Activated CD8-positive, alpha-beta T cell treated with anti-CD3 and anti-CD28 coated beads for 36 hours (primary cell): Measurements from ENCODE around the gene MBD1. TPM values are rescaled to one million over a fixed set of nuclear protein-coding genes. Genes with fewer than 3 reads are reported as not detected.

Experiments used
- ATAC-seq: fragments of 200-7000 bp; cut with Tn5 transposase; one replicate; pipeline ENCODE4 v1.10.0; 2021; ENCODE audit warnings: mild to moderate bottlenecking, moderate library complexity
- CTCF ChIA-PET: fragments of 350-600 bp; sonication (Branson Sonifier 250); formaldehyde crosslinking; loops from one replicate; lab custom pipeline; 2021; ENCODE audit warnings: antibody characterized with exemption; lab: Charles Lee
- POLR2A ChIA-PET: fragments of 350-600 bp; sonication (Branson Sonifier 250); formaldehyde crosslinking; loops from one replicate; lab custom pipeline; 2021; ENCODE audit warnings: antibody characterized with exemption; lab: Charles Lee
- DNase-seq: peaks from one replicate; pipeline ENCODE4 v3.0.0-alpha.2; 2020
- H3K27ac Mint-ChIP-seq: one replicate; pipeline ENCODE4 v1.8.0; 2021; ENCODE audit warnings: mild to moderate bottlenecking, mixed read lengths
- H3K27me3 Mint-ChIP-seq: one replicate; pipeline ENCODE4 v1.8.0; 2021; ENCODE audit warnings: mixed read lengths
- H3K36me3 Mint-ChIP-seq: one replicate; pipeline ENCODE4 v1.8.0; 2021; ENCODE audit warnings: low read depth, mixed read lengths
- H3K4me1 Mint-ChIP-seq: one replicate; pipeline ENCODE4 v1.8.0; 2021; ENCODE audit warnings: low read depth, mixed read lengths
- H3K4me3 Mint-ChIP-seq: one replicate; pipeline ENCODE4 v1.8.0; 2021; ENCODE audit warnings: mild to moderate bottlenecking, moderate library complexity, mixed read lengths
- H3K9me3 Mint-ChIP-seq: one replicate; pipeline ENCODE4 v1.8.0; 2021; ENCODE audit warnings: mixed read lengths
- CTCF ChIP-seq: fragments of 200-600 bp; IDR thresholded peaks from one replicate; pipeline ENCODE4 v1.8.0; 2022; ENCODE audit warnings: antibody characterized with exemption, mild to moderate bottlenecking
- intact Hi-C: fragments of 100-400 bp; cut with micrococcal nuclease; formaldehyde crosslinking; loops from one replicate; pipeline ENCODE4 v1.10.0; 2022
- total RNA-seq, 2 experiments: library from RNA; stranded (reverse); gene quantifications; one replicate each; pipeline ENCODE4 v1.2.3, GENCODE V29; 2021

Gene MBD1
- total RNA-seq, 2 experiments from 2014 or later, result 67.4 to 69.0 TPM

DNA sequence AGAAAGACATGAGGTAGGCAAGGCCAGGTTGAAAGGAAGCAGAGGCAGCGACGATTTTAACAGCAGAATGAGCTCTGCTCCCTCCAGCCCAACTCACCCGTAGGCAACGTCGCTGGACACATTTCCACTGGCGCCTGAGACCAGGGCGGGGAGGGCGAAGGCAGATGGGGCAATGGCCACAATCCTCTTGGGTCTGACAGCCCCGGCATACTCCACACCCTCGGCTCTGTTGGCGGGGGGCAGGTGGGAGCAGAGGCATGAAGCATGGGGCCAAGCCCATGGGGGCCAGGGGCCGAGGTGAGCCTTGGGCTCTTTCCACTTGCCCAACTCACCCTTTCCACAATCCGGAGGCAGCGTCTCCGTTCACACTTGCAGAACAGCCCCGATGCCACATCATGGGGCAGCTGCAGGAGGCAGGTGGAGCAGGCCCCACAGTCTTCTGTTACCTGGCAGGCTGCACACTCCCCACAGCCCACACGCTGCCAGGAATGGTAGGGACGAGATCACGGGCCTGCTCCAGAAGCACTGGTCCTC is 5.8 kb downstream of the MBD1 start:
- no peak for ATAC-seq
- TF ChIP-seq CTCF, result no peak
- H3K9me3 Mint-ChIP-seq, result no peaks in the 10 kb centered on the region
- intact Hi-C loops, result no loop called here
- no peaks in the 10 kb centered on the region for H3K27me3 Mint-ChIP-seq
- no peak for DNase-seq
- ChIA-PET POLR2A (no interaction called here), CTCF (no interaction called here)
- H3K4me3 Mint-ChIP-seq, result no peak overlapping the region
- H3K36me3 Mint-ChIP-seq, result peaks cover 57% of the 10 kb centered on the region
- H3K27ac Mint-ChIP-seq, result no peak overlapping the region
- peaks cover 17% of the 10 kb centered on the region for H3K4me1 Mint-ChIP-seq

GRCh38 chr18:50274941-50275340 is 6.4 kb downstream of the MBD1 start:
- no peak for ATAC-seq
- peaks cover 57% of the 10 kb centered on the region for H3K36me3 Mint-ChIP-seq
- CTCF ChIA-PET, result no interaction called here

GRCh38 chr18:50274044-50274442 is 7.3 kb downstream of the MBD1 start:
- intact Hi-C loops, result no loop called here
- ATAC-seq (no peak), DNase-seq (no peak)
- ChIA-PET POLR2A (no interaction called here), CTCF (no interaction called here)
- TF ChIP-seq CTCF, result no peak
- Mint-ChIP-seq H3K36me3 (peaks cover 59% of the 10 kb centered on the region), H3K4me3 (no peak overlapping the region), H3K27me3 (no peaks in the 10 kb centered on the region), H3K9me3 (no peaks in the 10 kb centered on the region), H3K4me1 (peaks cover 9% of the 10 kb centered on the region), H3K27ac (no peak overlapping the region)

More at GRCh38 chr18:50274941-50275340, 6.4 kb downstream of the MBD1 start:
- Mint-ChIP-seq H3K4me3 (no peak overlapping the region), H3K4me1 (peaks cover 10% of the 10 kb centered on the region), H3K27me3 (no peaks in the 10 kb centered on the region), H3K9me3 (no peaks in the 10 kb centered on the region), H3K27ac (no peak overlapping the region)
- intact Hi-C loops, result no loop called here
- POLR2A ChIA-PET, result no interaction called here
- TF ChIP-seq CTCF, result no peak
- DNase-seq, result no peak

DNA sequence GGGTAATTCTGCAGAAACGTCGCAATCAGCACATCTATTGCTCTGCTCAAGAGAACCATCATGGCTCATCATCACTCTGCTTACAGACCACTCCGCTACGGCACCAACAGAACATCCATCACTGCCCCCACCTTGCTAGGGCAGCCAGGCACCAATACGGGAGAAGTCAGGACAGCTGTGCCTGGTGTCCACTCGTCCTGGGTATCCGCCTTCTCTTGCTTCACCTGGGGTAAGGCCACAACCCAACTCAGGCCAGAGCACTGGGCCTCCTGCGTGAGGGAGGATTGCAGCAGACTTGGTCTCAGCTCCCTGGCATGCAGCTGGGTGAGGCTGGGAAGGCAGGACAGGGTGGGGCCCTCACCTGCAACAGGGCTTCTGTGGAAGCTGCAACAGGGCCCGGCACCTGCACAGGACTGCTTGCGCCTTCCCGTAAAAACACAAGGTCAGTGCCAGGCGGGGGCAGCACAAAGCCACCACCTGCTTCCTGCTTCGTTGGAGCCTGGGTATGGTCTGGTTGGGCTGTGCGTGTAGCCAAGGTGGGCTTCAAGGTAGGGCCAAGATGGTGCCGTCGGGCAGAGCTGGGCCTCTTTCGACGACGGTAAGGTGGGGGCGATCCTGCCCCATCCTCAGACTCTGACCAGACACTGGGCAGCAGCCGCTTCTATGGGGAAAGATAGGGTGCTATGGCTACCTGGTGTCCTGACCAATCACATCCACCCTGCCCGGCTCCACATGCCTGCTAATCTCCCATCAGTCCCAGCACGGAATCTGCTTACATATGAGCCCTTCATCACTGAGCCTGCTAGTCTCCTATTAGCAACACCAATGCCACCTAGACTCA is 7.9 kb downstream of the MBD1 start:
- Mint-ChIP-seq H3K36me3 (peaks cover 61% of the 10 kb centered on the region), H3K4me1 (peaks cover 9% of the 10 kb centered on the region), H3K27ac (no peak overlapping the region), H3K9me3 (no peaks in the 10 kb centered on the region), H3K27me3 (no peaks in the 10 kb centered on the region), H3K4me3 (no peak overlapping the region)
- ChIA-PET CTCF (no interaction called here), POLR2A (no interaction called here)
- intact Hi-C loops, result no loop called here
- DNase-seq (no peak), ATAC-seq (no peak)
- no peak for TF ChIP-seq CTCF

- intact Hi-C loops, result no loop called here
- H3K4me1 Mint-ChIP-seq, result peaks cover 11% of the 10 kb centered on the region
- H3K36me3 Mint-ChIP-seq, result peaks cover 61% of the 10 kb centered on the region
- CTCF ChIA-PET, result no interaction called here
- no peaks in the 10 kb centered on the region for H3K27me3 Mint-ChIP-seq
- H3K27ac Mint-ChIP-seq, result no peak overlapping the region
- DNase-seq (no peak), ATAC-seq (no peak)
- no peak for TF ChIP-seq CTCF
- POLR2A ChIA-PET, result interaction anchor here (5.0 kb wide), 1 partner anchor 9 kb away, joined by 32 read pairs; the partner anchor contains the start of gene MBD1
- H3K4me3 Mint-ChIP-seq, result no peak overlapping the region
- H3K9me3 Mint-ChIP-seq, result no peaks in the 10 kb centered on the region
Measured at GRCh38 chr18:50272568-50272967, 8.8 kb downstream of the MBD1 start.
